Cortex of kidney (tissue), 1 donor: ENCODE results near the gene CDX4.
"Not testable (repeated sequence)": the region's sequence is repeated elsewhere in the genome, so short reads cannot be mapped to it uniquely, and the experiment has no call there.

Source experiments
- DNase-seq: peaks from one replicate; lab custom pipeline; 2025; lab: John Stamatoyannopoulos, UW

The CDX4 gene, protein sequence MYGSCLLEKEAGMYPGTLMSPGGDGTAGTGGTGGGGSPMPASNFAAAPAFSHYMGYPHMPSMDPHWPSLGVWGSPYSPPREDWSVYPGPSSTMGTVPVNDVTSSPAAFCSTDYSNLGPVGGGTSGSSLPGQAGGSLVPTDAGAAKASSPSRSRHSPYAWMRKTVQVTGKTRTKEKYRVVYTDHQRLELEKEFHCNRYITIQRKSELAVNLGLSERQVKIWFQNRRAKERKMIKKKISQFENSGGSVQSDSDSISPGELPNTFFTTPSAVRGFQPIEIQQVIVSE

DNA sequence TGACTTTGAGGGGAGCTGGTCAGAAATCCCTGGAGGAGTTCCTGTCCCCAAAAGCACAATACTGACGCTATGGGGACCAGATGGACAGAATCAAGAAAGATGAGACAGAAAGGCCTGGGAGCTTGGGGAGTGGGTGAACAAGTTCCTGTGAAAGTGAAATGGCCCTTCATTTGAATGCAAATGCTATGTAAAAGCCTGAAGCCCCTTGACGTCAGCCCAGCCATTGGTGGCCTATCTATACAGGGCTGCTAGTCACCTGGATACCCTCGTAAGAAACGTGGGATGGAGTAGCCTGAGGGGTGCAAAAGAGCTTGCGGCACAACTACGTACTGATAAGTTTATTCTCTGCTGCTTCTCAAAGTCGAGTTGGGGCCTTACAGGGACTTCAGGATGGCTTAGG is at the start of gene CDX4:
Gene CDX4, plus strand, starts transcription at position 223 of the 400 bp plus-strand sequence. CDS start 201 bp downstream, outside the sequence.
- no peak for DNase-seq

DNA sequence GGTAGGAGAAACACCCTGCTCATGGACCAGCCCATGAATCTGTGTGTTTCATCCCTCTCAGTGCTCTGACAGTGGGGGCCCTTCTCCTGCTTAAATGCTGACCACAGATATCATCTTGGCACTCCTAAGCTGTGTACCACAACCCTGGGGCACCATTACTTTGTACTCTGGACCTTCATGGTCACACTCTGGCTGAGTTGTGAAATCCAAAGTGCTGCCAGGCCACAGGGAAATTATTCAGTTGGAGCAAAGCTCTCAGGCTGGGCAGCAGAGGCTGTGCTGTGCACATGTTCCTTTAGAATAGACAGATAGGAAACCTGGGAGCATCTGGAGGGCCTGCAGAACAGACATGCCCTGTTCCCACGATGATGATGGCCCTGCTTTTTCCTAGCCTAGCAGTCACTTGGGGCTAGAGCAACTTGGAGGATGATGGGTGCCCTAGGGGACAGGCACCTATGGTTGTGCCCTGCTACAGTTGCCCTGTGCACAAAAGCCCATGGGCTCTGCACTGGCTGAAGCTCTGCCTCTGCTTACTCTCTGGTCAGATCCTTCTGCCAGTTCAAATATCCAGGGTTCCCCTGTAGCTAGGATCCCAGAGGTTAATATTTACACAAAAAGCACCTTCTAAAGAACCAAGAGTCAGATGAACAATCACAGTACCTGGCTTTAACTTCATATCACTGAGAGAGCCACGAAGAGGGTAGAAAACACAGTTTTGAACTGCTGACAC is 48.5 kb upstream of the CDX4 start:
- DNase-seq = no peak

DNA sequence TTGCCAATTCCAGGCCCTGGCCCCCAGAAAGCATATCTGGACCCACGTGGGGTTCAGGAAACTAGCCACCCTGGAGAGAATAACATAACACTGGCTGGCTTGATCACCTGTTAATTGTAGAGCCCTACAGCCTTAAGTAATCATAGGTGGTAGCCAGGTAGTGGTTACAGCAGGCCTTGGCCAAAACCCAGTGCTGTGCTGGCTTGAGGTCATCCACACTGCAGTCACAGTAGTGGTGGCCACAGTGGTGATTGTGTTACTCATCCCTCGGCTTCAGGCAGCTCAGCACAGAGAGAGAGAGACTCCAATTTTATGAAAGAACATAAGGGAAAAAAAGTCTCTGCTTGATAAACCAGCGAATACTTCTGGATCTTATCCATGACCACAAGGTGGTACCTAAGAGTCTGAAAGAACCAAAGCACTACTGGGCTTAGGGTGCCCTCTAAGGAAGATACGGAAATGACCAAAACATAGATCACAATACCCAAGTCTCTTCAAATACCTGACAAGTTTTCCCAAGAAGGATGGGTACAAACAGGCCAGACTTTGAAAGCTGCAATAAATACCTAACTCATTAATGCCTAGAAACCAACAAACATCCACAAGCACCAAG is 46.6 kb upstream of the CDX4 start:
- no peak for DNase-seq

DNA sequence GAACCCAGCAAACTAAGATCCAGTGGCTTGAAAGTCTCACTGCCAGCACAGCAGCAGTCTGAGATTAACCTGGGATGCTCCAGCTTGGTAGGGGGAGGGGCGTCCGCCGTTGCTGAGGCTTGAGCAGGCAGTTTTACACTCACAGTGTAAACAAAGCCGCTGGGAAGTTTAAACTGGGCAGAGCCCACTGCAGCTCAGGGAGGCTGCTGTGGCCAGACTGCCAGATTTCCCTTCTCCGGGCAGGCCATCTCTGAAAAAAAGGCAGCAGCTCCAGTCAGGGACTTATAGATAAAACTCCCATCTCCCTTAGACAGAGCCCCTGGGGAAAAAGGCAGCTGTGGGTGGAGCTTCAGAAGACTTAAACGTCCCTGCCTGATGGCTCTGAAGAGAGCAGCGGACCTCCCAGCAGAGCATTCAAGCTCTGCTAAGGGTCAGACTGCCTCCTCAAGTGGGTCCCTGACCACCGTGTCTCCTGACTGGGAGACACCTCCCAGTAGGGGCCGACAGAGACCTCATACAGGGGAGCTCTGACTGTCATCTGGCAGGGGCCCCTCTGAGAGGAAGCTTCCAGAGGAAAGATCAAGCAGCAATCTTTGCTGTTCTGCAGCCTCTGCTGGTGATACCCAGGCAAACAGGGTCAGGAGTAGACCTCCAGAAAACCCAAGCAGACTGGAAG is 45.1 kb upstream of the CDX4 start:
- DNase-seq = no peak

DNA sequence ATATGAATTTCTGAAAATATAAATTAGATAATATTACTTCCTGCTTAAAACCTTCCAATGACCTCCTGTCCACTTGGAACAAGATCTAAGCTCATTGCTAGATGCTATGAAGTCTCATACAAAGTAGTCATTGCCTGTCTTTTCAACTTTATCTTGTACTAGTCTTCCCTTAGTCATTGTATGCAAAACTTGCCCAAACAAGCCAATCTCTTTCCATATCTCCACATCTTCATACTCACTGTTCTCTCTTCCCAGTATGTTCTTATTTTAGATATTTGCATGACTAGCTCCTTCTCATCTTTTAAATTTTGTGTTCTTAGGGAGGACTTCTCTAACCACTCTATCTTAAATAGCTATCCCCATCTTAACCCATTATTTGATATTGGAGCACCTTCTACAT is 33.9 kb upstream of the CDX4 start:
- no peak for DNase-seq

DNA sequence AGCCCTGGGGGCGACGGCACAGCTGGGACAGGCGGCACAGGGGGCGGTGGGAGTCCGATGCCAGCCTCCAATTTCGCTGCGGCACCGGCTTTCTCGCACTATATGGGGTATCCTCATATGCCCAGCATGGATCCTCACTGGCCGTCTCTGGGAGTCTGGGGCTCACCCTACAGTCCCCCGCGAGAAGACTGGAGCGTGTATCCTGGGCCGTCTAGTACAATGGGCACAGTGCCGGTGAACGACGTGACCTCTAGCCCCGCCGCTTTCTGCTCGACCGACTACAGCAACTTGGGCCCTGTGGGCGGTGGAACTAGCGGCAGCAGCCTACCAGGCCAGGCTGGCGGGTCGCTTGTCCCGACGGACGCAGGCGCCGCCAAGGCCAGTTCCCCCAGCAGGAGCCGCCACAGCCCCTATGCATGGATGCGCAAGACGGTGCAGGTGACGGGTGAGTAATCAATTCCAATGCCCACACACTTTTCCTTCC is 500 bp downstream of the CDX4 start:
- DNase-seq = no peak

DNA sequence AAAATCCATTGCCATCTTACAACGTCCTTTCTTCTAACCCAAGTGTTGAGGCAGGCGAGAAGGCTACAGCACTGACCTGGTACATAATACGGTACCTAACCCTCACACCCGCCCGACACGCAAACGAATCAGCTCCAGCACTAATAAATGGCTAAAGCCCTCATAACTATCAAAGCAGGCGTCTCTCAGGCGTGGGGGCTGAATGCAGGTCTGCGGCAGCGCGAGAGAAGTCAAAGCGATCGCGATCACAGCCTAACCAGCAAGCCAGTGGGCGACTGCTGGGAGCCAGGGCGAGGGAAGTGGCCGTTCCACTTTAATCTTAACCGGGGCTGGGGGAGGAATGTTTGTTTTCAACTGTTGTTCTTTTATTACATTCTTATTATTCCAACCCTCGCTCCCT is 1.5 kb downstream of the CDX4 start:
- no peak for DNase-seq

DNA sequence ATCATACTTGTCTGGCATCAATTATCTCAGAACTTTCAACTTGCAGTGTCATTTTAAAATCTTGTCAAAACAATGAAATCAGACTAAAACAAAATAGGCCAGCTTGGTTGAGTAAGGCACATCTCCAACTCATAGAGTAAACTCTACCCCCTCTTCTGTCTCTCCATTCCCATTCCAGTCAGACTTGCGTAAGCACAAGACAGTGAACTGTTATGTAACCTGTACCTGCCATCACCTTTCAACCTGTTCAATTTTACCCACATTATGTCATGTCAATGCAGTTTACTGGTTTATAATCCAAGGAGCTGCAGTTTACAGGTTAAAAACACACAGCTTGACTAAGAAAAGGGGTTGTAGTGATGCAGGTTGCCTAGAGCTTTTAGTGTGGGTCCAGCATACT is 8.3 kb downstream of the CDX4 start:
- DNase-seq = no peak

DNA sequence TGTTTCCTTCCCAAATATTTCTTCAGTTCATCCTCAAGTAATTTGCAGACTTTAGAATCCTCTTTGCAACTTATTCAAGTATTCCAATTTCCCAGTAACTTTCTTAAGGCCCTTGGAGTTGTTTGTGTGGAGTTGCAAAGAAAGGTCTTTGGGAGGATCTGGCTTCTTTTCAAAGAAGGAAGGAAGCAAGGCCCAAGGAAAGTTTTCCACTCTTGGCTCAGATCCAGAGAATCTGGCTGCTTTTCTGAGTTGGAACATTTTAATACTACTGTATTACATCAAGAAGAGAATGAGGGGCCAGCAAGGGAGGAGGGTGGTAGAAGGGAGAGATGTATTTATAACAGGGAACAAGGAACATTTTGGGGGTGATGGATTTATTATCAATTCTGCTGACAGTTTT is 10.5 kb downstream of the CDX4 start:
- no peak for DNase-seq

DNA sequence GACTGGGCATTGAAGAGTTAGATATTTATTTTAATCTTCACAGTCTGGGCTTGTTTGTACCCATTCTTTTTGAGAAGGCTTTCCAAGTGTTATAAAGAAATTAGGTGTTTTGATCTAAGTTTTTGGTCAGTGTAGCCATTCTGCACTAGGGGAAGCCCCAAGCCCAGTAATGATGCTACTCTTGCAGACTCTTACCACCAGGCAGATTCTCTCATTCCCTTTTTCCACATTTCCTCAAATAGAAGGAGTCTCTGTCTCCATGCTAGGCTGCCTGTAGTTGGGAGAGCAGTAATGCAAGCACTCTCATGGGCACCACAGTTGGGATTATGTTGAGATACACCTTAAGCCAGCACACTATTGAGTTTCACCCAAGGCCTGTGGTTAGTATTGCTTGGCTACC is 21.5 kb downstream of the CDX4 start:
- no peak for DNase-seq

DNA sequence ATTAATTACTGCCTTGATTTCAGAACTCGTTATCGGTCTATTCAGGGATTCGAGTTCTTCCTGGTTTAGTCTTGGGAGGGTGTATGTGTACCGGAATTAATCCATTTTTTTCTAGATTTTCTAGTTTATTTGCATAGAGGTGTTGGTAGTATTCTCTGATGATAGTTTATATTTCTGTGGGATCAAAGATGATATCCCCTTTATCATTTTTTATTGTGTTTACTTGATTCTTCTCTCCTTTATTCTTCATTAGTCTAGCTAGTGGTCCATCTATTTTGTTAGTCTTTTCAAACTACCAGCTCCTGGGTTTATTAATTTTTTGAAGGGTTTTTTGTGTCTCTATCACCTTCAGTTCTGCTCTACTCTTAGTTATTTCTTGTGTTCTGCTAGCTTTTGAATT is 32.1 kb downstream of the CDX4 start:
- no peak for DNase-seq

DNA sequence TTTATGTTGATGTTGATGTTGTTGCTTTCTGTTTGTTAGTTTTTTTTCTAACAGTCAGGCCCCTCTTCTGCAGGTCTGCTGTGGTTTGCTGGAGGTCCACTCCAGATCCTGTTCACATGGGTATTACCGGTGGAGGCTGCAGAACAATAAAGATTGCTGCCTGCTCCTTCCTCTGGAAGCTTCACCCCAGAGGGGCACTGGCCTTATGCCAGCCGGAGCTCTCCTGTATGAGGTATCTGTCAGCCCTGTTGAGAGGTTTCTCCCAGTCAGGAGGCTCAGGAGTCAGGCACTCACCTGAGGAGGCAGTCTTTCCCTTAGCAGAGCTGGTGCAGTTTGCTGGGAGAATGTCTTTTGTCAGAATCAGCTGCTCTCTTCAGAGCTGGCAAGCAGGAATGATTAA is 34.7 kb downstream of the CDX4 start:
- DNase-seq = no peak

DNA sequence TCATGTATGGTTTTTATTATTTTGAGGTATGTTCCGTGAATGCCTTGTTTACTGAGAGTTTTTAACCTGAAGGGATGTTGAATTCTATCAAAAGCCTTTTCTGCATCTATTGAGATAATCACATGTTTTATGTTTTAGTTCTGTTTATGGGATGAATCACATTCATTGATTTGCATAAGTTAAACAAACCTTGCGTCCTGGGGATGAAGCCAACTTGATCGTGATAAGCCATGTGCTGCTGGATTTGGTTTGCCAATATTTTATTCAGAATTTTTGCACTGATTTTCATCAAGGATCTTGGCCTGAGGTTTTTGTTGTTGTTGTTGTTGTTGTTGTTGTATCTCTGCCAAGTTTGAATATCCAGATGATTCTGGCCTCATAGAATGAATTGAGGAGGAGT is 43.8 kb downstream of the CDX4 start:
- no peak for DNase-seq

DNA sequence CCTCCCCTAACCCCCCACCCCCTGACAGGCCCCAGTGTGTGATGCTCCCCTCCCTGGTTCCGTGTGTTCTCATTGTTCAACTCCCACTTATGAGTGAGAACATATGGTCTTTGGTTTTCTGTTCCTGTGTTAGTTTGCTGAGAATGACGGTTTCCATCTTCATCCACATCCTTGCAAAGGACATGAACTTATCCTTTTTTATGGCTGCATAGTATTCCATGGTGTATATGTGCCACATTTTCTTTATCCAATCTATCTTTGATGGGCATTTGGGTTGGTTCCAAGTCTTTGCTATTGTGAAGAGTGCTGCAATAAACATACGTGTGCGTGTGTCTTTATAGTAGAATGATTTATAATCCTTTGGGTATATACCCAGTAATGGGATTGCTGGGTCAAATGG is 45.3 kb downstream of the CDX4 start:
- not testable (repeated sequence) for DNase-seq
